ENCODE results near the gene HDAC8. TPM values are rescaled to one million over a fixed set of nuclear protein-coding genes. Genes with fewer than 3 reads are reported as not detected.

HDAC8 gene
- total RNA-seq, 1 donor from 2014 or later, result 39.6 TPM

- no peak for TF ChIP-seq CTCF (IDR thresholded peaks at IDR 0.05)
- ATAC-seq (ENCODE audit: low read depth), result peak; percentile 35
- Mint-ChIP-seq H3K4me1 (peaks cover 37% of the 10 kb centered on the region), H3K27ac (no peak overlapping the region), H3K27me3 (peaks cover 21% of the 10 kb centered on the region), H3K4me3 (peak overlapping the region; percentile 74), H3K36me3 (ENCODE audit: low read depth) (no peaks in the 10 kb centered on the region), H3K9me3 (no peaks in the 10 kb centered on the region)
- POLR2A ChIA-PET, result interaction anchor here (0.7 to 1.6 kb wide), 3 partner anchors 18 to 128 kb away, joined by 4 to 7 read pairs (median 4); partner anchors contain the start of genes PIN4 and RPS4X
- intact Hi-C loops (cut with micrococcal nuclease), result loop anchor here (5.0 kb wide), 1 partner anchor 1056 kb away; the partner anchor contains the start of gene ZMYM3
- CTCF ChIA-PET, result no interaction called here
- DNase-seq, result peak; percentile 16
These were observed 263.9 kb downstream of the HDAC8 start for GRCh38 chrX:72308566-72309296.

- DNase-seq (no peak), ATAC-seq (ENCODE audit: low read depth) (no peak)
- no peaks in the 10 kb centered on the region for H3K9me3 Mint-ChIP-seq
- H3K27me3 Mint-ChIP-seq, result peaks cover 23% of the 10 kb centered on the region
- POLR2A ChIA-PET, result interaction anchor here (1.4 to 1.8 kb wide), 3 partner anchors 31 to 127 kb away, joined by 4 to 9 read pairs (median 7); partner anchors contain the start of genes PIN4 and RPS4X
- H3K4me1 Mint-ChIP-seq, result peaks cover 37% of the 10 kb centered on the region
- peak overlapping the region; percentile 74 for H3K4me3 Mint-ChIP-seq
- CTCF ChIA-PET, result no interaction called here
- no peak for TF ChIP-seq CTCF (IDR thresholded peaks at IDR 0.05)
- no peak overlapping the region for H3K27ac Mint-ChIP-seq
- intact Hi-C loops (cut with micrococcal nuclease), result loop anchor here (5.0 kb wide), 1 partner anchor 1056 kb away; the partner anchor contains the start of gene ZMYM3
- no peaks in the 10 kb centered on the region for H3K36me3 Mint-ChIP-seq (ENCODE audit: low read depth)
These were observed 264.5 kb downstream of the HDAC8 start for GRCh38 chrX:72308209-72308565.

GRCh38 chrX:72307646-72308051, 265.0 kb downstream of the HDAC8 start:
- no peak for DNase-seq
- no peak for ATAC-seq (ENCODE audit: low read depth)
- ChIA-PET CTCF (no interaction called here), POLR2A (interaction anchor here (1.8 kb wide), 1 partner anchor 31 kb away, joined by 9 read pairs; the partner anchor contains the start of gene RPS4X)
- Mint-ChIP-seq H3K4me1 (peaks cover 37% of the 10 kb centered on the region), H3K9me3 (no peaks in the 10 kb centered on the region), H3K36me3 (ENCODE audit: low read depth) (no peaks in the 10 kb centered on the region), H3K27me3 (peaks cover 26% of the 10 kb centered on the region), H3K4me3 (peak overlapping the region; percentile 86), H3K27ac (no peak overlapping the region)
- intact Hi-C loops (cut with micrococcal nuclease), result loop anchor here (5.0 kb wide), 1 partner anchor 1055 kb away; the partner anchor contains the start of gene ZMYM3
- no peak for TF ChIP-seq CTCF (IDR thresholded peaks at IDR 0.05)

GRCh38 chrX:72306851-72307645, 265.6 kb downstream of the HDAC8 start:
- Mint-ChIP-seq H3K9me3 (no peaks in the 10 kb centered on the region), H3K36me3 (ENCODE audit: low read depth) (no peaks in the 10 kb centered on the region), H3K27ac (peak overlapping the region; percentile 46), H3K27me3 (peaks cover 26% of the 10 kb centered on the region), H3K4me3 (peak overlapping the region; percentile 86), H3K4me1 (peaks cover 37% of the 10 kb centered on the region)
- peak; percentile 67 for ATAC-seq (ENCODE audit: low read depth)
- intact Hi-C loops (cut with micrococcal nuclease), result loop anchor here (5.0 kb wide), 1 partner anchor 1055 kb away; the partner anchor contains the start of gene ZMYM3
- POLR2A ChIA-PET, result interaction anchor here (1.8 kb wide), 1 partner anchor 30 kb away, joined by 9 read pairs; the partner anchor contains the start of gene RPS4X
- no peak for TF ChIP-seq CTCF (IDR thresholded peaks at IDR 0.05)
- DNase-seq, result peak; percentile 21
- CTCF ChIA-PET, result no interaction called here
